ENCODE measurements around the gene UBE3C. TPM values are rescaled to one million over a fixed set of nuclear protein-coding genes. Genes with fewer than 3 reads are reported as not detected.

Gene UBE3C
- total and polyA plus RNA-seq, 2 donors (not counting 3 experiments of a cell fraction or from before 2014, with no cell fraction given) = 45.1 to 77.3 TPM

DNA sequence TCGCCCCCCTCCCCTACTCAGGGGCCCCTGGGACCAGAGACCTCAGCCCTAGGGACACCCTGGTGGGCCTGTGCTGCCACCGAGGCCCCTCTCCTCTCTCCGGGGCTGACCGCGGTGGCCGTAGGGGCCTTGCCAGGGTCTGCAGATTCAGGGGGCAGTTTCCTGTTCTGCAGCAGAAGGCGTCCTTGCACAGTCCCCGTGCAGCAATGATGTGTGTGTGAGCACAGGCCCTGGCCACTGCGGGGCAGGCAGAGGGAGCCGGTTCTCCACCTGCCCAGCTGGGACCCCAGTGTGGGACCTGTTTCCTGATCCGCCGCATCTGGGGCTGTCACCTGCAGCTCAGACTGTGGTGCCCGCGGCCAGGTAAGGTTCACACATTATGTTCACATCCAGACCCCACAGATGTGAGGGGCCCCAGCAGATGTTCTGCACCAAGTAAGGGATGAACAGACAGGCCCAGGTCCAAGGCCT lies 137.4 kb downstream of the UBE3C start:
- peak; percentile 8 for FAIRE-seq
- dilution Hi-C loops (cut with MboI; ENCODE audit: extremely low pct_ligation_motif_present, low sequenced_read_pairs) = no loop called here
- H3K4me2 ChIP-seq (ENCODE audit: insufficient read depth, low read length) = no peak overlapping the region

More for the DNA sequence above, 137.4 kb downstream of the UBE3C start:
- Histone ChIP-seq H3K36me3 (ENCODE audit: control insufficient read depth in 2 of 2, extremely low read depth in 1 of 2, insufficient read depth in 2 of 2, low read length in 2 of 2) (no peaks in the 10 kb centered on the region), H3K4me1 (ENCODE audit: control insufficient read depth, extremely low read depth, insufficient read depth, low read length) (peaks cover 22% of the 10 kb centered on the region), H2AFZ (ENCODE audit: low read depth, low read length) (no peak overlapping the region), H4K20me1 (replicated peaks; ENCODE audit: control insufficient read depth, extremely low read depth, insufficient read depth, low read length) (no peaks in the 10 kb centered on the region), H3K27me3 (ENCODE audit: control insufficient read depth in 2 of 2, insufficient read depth in 2 of 2, low read length in 2 of 2) (no peaks in the 10 kb centered on the region), H3K9me1 (replicated peaks; ENCODE audit: control insufficient read depth, extremely low read depth, insufficient read depth, low read length) (no peaks in the 10 kb centered on the region), H3K9ac (replicated peaks; ENCODE audit: extremely low read depth, insufficient read depth, low read length) (no peak overlapping the region), H3K79me2 (ENCODE audit: control insufficient read depth, insufficient read depth, low read length) (no peaks in the 10 kb centered on the region), H3K27ac (ENCODE audit: insufficient read depth, low read depth, low read length) (no peak overlapping the region), H3K9me3 (replicated peaks; ENCODE audit: control insufficient read depth, insufficient read depth, low read length) (no peaks in the 10 kb centered on the region), H3K4me3 (replicated peaks in 1 of 3; ENCODE audit: insufficient read depth in 1 of 3, low read depth in 1 of 3, low read length in 3 of 3) (no peak overlapping the region)
- CTCF ChIA-PET = interaction anchor here (3.3 kb wide), 1 partner anchor 63 kb away, joined by 30 read pairs; no protein-coding TSS in a partner anchor
- TF ChIP-seq, protein P1, sequence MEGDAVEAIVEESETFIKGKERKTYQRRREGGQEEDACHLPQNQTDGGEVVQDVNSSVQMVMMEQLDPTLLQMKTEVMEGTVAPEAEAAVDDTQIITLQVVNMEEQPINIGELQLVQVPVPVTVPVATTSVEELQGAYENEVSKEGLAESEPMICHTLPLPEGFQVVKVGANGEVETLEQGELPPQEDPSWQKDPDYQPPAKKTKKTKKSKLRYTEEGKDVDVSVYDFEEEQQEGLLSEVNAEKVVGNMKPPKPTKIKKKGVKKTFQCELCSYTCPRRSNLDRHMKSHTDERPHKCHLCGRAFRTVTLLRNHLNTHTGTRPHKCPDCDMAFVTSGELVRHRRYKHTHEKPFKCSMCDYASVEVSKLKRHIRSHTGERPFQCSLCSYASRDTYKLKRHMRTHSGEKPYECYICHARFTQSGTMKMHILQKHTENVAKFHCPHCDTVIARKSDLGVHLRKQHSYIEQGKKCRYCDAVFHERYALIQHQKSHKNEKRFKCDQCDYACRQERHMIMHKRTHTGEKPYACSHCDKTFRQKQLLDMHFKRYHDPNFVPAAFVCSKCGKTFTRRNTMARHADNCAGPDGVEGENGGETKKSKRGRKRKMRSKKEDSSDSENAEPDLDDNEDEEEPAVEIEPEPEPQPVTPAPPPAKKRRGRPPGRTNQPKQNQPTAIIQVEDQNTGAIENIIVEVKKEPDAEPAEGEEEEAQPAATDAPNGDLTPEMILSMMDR (IDR thresholded peaks at IDR 0.05; ENCODE audit: extremely low read depth in 1 of 2, insufficient read depth in 1 of 2, low read depth in 1 of 2, low read length in 2 of 2) = no peak
- no peak for TF ChIP-seq GATA2 (IDR thresholded peaks at IDR 0.05; ENCODE audit: insufficient read depth, insufficient read length, low read depth, low read length)
- intact Hi-C loops (cut with micrococcal nuclease) = loop anchor here (5.0 kb wide), 1 partner anchor 324 kb away; no protein-coding TSS in a partner anchor
- POLR2A ChIA-PET = no interaction called here
- no TSS peak for BruUV-seq (replicated peaks)
- DNase-seq (ENCODE audit: low read depth, low spot score) = no peak

Measured in endothelial cell of umbilical vein (primary cell).